GM19099 (cell line): ENCODE measurements around the gene ASB6.

ENCODE experiments used
- POLR2A ChIP-seq: IDR thresholded peaks from 3 replicates; pipeline ENCODE4 v1.6.1; 2011; ENCODE audit warnings: low read depth; ENCODE audit not compliant: insufficient read length; ENCODE audit errors: extremely low read depth

The ASB6 gene

DNA sequence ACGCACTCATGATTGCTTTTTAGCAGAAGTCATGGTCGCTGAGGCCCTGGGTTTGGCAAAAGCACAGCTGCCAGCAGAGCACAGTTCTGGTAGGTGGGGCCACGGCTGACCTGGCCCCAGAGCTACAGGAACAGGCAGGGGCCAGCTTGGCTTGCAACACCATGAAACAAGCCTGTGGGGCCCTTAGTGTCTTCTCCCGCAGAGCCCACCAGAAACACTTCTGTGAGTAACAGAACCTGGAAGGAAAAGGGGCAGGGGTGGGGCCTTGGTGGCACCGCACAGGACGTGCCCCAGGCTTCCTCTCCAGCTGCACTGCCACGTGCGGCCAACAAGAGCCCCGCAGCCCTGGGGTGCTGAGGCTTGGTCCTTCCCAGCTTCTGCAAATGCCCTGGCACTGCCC lies 4.8 kb downstream of the ASB6 start:
- TF ChIP-seq POLR2A = no peak

DNA sequence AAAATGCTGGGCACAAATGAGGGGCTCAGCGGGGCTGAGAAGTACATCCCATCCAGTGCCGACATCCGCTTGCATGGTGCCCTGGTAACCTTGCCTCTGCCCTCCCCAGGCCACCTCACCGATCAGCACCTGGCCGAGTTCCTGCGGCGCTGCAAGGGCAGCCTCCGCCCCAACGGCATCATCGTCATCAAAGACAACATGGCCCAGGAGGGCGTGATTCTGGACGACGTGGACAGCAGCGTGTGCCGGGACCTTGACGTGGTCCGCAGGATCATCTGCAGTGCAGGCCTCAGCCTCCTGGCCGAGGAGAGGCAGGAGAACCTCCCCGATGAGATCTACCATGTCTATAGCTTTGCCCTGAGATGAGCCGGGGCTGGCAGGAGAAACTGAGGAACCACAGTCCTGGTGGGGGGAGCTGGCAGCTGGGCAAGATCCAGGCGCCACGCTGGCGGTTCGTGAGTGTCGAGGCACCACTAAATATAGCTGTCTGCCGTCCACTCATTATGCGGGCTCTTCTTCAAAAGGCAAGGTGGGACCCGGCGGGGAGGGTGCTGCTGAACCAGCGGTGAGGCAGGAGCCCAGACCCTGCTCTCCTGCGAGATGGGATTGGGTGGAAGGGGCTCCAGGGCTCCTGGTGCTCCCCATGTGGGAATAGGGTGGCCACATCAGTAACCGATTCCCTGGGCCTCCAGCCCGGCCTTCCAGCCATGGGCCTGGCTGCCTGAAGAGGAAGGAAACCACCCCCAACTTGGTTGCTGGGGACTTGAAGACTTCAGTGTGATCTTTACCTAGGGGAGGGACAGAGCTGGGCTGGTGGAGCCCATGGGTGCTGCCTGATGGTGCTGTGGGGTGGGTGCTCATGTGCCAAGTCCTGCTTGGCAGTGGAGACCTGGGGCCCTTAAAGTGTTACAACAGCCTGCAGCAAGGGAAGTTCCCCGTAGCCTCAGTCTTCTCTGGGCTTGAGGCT lies 6.6 kb downstream of the ASB6 start:
- no peak for TF ChIP-seq POLR2A

DNA sequence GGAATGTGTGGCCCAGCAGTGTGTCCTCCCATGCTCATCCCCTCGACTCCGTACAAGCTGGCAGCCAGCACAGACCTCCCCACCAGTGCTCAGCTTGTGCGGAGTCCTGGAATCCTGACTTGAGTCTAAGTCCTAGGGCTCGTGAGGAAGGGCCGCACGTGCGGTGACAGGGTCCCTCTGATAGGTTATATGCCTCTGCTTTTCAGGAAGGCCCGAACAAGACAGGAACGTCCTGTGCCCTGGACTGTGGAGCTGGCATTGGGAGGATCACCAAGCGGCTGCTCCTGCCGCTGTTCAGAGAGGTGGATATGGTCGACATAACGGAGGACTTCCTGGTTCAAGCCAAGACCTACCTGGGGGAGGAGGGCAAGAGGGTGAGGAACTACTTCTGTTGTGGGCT lies 8.1 kb downstream of the ASB6 start:
- TF ChIP-seq POLR2A = no peak

DNA sequence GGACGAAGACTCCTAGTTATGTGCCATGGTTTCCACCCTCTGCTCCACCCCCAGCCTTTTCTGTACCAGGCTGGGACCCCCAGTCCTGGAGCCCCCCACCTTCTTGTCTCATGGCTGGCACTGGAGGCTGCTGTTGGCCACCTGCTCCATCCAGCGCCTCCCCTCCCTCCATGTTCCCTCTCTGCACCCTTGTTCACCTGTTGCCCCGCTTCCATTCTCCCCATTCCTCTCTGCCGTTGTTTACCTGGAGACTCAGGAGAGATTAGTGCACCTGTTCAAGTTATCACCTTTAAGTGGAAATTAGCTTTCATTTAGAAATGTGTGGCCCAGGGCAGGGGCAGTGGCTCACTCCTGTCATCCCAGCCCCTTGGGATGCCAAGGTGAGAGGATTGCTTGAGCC lies 8.7 kb downstream of the ASB6 start:
- no peak for TF ChIP-seq POLR2A

DNA sequence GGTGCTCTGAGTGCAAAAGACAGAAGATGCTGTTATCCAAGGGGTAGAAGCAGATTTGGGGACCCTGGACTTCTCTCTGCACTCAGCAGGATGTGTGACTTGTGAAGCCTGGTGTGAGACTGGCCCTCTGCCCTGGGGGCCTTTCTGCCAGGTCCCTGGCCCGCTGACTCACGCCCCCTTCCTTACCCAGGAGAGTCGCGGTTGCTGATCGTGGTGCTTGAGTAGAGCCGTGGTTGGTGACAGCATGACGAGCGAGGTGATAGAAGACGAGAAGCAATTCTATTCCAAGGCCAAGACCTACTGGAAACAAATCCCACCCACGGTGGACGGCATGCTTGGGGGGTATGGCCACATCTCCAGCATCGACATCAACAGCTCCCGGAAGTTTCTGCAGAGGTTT lies 9.5 kb downstream of the ASB6 start:
- no peak for TF ChIP-seq POLR2A

DNA sequence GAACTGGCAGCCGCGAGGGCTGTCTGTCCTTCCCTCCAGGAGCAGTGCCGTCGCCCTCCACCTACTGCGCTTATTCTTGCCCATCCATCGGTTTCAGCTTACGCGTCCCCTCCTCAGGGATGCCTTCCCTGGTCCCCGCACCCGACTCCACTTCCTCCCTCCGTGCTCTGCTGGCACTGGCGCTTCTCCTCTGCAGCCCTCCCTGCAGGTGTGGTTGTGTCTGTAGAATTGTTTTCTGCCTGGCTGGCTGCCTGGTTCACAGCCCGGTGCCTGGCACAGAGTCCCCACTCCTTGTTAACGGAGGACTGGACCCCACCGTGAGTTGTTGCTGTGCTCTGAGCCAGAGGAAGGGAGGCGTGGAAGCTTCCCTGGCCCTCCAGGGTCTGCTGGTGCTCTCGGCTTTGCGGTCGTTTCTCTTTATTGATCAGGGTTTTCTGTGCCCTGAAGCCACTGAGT lies 10.2 kb downstream of the ASB6 start:
- TF ChIP-seq POLR2A = no peak

DNA sequence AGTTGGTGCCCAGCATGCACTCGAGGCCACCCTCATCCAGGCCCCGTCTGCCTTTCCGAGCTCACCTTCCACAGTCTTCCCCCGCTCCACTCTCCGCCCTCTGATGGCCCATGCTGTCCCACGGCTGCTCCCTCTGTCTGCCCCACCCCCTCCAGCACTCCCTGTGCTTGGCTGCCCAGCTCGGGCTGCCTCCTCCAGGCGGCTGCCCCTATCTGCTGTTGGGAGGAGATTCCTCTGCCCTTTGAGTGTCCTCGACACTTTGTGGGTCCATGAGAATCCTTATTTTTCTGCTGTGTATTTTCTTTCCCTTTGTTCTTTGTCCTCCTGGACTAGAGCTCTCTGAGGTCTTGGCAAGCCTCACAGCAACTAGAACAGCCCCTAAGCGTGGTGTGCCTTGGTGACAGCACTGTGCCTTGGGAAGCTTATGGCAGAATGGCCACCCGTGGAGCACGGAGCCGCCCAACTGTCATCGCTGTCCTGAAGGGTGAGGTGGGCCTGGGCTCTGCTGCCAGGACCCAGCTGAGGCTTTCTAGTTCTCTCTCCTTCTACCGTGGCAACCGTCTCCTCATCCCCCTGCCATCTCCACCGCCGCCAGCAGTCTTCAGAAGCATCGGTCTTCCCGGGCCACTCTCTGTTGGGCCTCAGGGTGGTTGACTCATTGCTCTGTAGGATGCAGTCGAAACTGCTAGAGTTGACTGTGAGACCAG lies 10.8 kb downstream of the ASB6 start:
- no peak for TF ChIP-seq POLR2A

DNA sequence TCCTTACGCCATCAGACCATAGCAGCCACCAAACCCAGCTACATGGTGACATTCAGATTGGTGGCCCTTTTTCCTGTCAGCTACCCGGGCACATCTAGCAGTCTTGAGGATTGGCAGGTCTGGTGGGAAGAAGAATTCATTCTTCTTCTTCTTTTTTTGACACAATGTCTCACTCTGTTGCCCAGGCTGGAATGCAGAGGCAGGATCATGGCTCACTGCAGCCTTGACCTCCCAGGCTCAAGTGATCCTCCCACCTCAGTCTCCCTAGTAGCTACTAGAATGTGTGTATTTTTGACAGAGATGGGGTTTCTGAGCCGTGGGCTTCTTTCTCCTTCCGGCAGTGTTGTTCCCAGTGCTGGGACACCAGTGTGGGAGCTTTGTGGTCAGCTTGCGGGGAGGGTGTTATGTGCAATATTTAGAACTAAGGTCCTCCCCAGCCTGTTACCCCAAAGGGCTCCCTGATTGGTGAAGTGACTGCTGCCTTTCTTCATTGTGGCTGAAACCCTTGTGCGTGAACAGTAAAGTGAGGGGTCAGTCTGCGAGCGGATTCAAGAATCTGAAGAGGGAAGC lies 12.6 kb downstream of the ASB6 start:
- TF ChIP-seq POLR2A = no peak

DNA sequence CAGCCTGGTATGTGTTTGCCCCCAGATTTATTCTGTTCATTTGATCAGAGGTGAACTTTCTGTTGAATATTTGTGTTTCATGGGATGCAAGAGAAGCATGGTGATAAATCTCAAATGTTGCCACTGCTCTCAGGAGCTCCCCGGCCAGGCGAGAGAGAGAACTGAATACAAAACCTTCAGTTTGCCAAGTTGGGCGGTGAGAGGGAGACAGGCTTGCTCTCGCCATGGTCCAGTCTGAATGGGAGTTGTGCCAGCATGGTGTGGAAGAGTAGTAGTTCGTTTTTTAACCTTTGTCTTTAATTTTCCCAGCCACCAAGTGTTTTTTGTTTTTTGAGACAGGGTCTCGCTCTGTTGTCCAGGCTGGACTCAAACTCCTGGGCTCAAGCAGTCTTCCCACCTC lies 13.2 kb downstream of the ASB6 start:
- TF ChIP-seq POLR2A = no peak

DNA sequence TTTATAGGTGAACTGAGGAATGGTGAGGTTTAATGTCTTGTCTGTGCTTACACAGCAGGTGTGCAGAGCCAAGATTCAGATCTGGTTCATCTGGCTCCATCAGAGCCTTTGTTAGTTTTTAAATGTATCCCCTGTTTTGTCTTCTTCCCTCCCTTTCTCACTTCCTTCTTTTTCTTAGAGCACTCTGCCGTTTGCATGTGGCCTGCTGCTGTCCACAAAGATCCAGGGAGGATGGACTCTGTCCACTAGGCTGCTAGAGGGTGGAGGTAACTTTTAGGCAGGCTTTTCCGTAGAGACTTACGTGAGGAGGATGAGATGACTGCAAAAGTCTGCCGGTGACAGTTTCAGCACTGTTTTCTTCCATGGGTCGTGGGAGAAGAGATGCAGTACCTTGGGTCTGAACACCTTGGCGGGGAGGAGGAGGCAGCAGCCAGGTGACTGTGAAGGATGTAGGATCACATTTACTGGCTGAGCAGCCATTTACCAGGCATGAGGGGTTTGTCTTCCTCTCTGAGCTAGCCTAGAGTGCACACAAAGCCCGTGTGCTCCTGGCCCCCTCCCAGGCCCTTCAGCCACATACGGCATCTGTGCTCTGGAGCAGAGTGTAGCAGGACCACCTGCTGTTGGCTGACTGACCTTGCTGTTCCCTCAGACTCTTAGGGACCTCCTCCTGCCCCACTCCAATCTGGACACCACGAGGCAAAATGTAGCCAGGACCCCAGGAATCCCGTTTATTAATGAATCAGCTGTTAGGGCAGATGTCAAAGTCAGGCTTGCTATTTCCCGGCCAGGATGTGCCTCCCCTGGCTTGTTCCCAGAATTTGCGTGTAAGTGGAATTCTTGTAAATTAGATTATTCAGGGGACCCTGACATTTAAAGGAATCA lies 14.2 kb downstream of the ASB6 start:
- no peak for TF ChIP-seq POLR2A

DNA sequence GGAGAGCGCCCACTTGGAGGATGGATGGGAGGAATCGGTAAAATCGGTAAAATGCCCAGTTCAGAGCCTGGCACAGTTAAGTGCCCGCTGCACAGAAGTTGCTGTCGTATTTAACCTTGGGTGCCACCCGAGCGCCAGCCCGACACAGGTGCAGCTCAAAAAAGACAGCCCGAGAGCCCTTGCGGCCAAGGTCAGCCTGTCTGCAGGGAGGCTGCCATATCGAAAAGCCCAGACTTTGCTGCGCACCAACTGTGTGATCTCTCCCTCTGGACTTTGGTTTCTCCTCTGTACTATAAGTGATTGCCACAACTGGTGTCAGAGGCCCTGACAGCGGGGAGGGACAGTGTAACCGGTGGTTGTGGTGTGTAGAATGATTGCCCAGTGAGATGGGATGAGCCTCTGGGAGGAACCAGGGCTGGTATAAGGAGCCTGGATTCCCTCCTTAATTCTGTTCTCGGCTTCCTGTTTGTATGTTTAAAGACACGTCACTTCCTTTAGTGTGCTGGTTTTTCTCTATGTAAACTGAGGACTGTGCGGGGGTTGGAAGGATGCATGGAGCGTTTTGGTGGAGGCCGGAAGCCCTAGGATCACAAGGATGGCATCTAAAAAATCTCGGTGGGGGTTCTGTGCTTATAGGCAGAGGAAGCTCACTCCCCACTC lies 15.2 kb downstream of the ASB6 start:
- no peak for TF ChIP-seq POLR2A

DNA sequence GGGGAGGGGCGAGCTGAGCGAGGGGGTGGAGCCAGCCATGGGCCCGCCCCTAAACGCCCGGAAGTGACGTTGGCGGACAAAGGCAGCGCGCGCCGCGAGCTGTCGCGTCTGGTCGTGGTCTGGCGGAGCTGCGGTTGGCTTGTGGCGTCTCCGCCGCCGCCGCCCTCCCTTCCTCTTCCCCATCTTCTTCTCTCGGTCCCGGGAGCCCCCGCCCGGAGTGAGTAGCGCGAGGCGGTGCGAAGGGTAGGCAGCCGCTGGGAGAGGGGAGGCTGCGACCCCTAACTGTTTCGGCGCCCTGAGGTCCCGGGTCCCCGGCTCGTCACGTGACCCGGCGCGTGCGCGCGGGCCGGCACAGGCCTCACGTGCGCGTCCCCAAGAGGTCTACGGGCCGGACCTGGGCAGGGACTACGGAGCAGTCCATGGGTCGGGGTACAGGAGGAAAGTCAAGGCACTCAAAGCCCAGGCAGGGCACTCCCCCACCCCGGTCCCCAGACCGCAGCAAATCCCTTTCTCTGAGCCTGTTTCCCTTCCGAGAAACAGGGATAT lies 15.8 kb downstream of the ASB6 start, which contains the start of gene NTMT1:
NTMT1 (plus strand) TSS at position 85 of the 546 bp plus-strand sequence. CDS start 6,541 bp downstream, outside the sequence.
- peak; percentile 94 for TF ChIP-seq POLR2A

DNA sequence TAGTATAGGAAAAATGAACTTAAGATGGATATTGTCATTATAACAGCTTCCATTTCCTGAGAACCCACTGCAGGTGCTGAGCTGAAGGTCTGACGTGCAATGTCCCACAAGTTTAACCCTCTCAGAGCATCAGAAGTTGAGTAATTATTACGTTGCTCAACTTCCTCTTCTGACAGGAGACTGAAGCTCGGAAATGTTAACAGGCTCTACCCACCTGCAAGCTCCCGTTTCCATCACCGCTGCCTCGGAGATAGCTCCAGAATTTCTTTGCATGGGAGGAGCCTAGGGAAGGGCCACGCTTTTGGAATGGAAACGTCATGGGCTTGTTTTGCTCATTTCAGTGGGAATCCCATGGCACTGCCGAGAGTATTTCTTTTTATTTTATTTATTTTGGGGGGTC lies 17.0 kb downstream of the ASB6 start:
- no peak for TF ChIP-seq POLR2A
